HepG2 (cell line): Measurements from ENCODE around the gene AUNIP. TPM values are rescaled to one million over a fixed set of nuclear protein-coding genes. Genes with fewer than 3 reads are reported as not detected.

Source experiments
- KAT2B ChIP-seq: fragments of 150-350 bp; IDR thresholded peaks from 2 replicates; pipeline ENCODE4 v1.6.1; 2014; ENCODE audit warnings: low read depth, low read length, borderline replicate concordance
- KLF6 ChIP-seq: IDR thresholded peaks from 2 replicates; pipeline ENCODE4 v1.8.0; 2016; ENCODE audit warnings: missing biosample characterization, missing genetic modification reagents
- NR0B2 ChIP-seq: sonication (generic); formaldehyde crosslinking; IDR thresholded peaks from 2 replicates; pipeline ENCODE4 v1.4.0; 2020; ENCODE audit warnings: mild to moderate bottlenecking, missing genetic modification reagents
- NR2C2 ChIP-seq: sonication (generic); formaldehyde crosslinking; IDR thresholded peaks from 2 replicates; pipeline ENCODE4 v1.4.0; 2020; ENCODE audit warnings: missing genetic modification reagents, mild to moderate bottlenecking, moderate library complexity, borderline replicate concordance
- PRDM15 ChIP-seq: sonication (generic); formaldehyde crosslinking; IDR thresholded peaks from 2 replicates; pipeline ENCODE4 v1.4.0; 2020; ENCODE audit warnings: missing genetic modification reagents
- SALL1 ChIP-seq: sonication (generic); formaldehyde crosslinking; IDR thresholded peaks from 2 replicates; pipeline ENCODE4 v1.8.0; 2022; ENCODE audit warnings: mild to moderate bottlenecking, missing genetic modification reagents
- ZBTB43 ChIP-seq: sonication (generic); formaldehyde crosslinking; conservative IDR thresholded peaks from 2 replicates; pipeline ENCODE4 v1.4.0; 2020; ENCODE audit warnings: missing genetic modification reagents
- ZFP90 ChIP-seq: sonication (generic); formaldehyde crosslinking; IDR thresholded peaks from 2 replicates; pipeline ENCODE4 v1.8.0; 2022; ENCODE audit warnings: missing genetic modification reagents, mild to moderate bottlenecking, inconsistent platforms, borderline replicate concordance
- ZHX1 ChIP-seq: sonication (generic); formaldehyde crosslinking; IDR thresholded peaks from 2 replicates; pipeline ENCODE4 v1.8.1; 2022; ENCODE audit warnings: low read depth, mild to moderate bottlenecking, missing genetic modification reagents
- ZKSCAN8 ChIP-seq: IDR thresholded peaks from 2 replicates; pipeline ENCODE4 v1.6.1; 2016; ENCODE audit warnings: borderline replicate concordance, missing genetic modification reagents, missing compliant biosample characterization
- ZNF17 ChIP-seq: sonication (generic); formaldehyde crosslinking; IDR thresholded peaks from 2 replicates; pipeline ENCODE4 v1.5.0; 2020; ENCODE audit warnings: mild to moderate bottlenecking, missing genetic modification reagents
- ZNF589 ChIP-seq: sonication (generic); formaldehyde crosslinking; conservative IDR thresholded peaks from 2 replicates; pipeline ENCODE4 v1.8.0; 2022; ENCODE audit warnings: mild to moderate bottlenecking, moderate library complexity, missing genetic modification reagents
- ZNF709 ChIP-seq: sonication (generic); formaldehyde crosslinking; IDR thresholded peaks from 2 replicates; pipeline ENCODE4 v1.5.0; 2020; ENCODE audit warnings: mild to moderate bottlenecking, missing genetic modification reagents
- polyA plus RNA-seq, 8 experiments: library from polyadenylated mRNA; depleted of rRNA in 3 of 8; stranded (reverse) in 7 of 8; unstranded in 1 of 8; fragments of >200 nt; fragmentation: Illumina TruSeq in 4 of 8; extraction: Trizol in 4 of 8; gene quantifications; 2 replicates each; pipeline versions ENCODE4 v1.2.1 to v1.2.3, GENCODE V29; 2011 to 2016; ENCODE audit warnings: low read depth in 4 of 8, missing spikeins in 1 of 8, mixed read lengths in 1 of 8; ENCODE audit not compliant: insufficient read depth in 1 of 8
- total RNA-seq, 5 experiments: library from RNA; depleted of rRNA; stranded (reverse); fragments of >200 nt; fragmentation: Illumina TruSeq; extraction: Trizol; gene quantifications; 2 replicates each; pipeline ENCODE4 v1.2.3, GENCODE V29; 2016; ENCODE audit warnings: low read depth in 1 of 5
- TF ChIP-seq, protein P1 (sequence below): sonication (generic); formaldehyde crosslinking; IDR thresholded peaks from 2 replicates; pipeline ENCODE4 v1.4.0; 2020; ENCODE audit warnings: missing genetic modification reagents, borderline replicate concordance

AUNIP gene
- total and polyA plus RNA-seq, 2 of the 13 experiments (the other 11 are each of a cell fraction or from before 2014, with no cell fraction given) = 3.8 to 12.3 TPM

DNA sequence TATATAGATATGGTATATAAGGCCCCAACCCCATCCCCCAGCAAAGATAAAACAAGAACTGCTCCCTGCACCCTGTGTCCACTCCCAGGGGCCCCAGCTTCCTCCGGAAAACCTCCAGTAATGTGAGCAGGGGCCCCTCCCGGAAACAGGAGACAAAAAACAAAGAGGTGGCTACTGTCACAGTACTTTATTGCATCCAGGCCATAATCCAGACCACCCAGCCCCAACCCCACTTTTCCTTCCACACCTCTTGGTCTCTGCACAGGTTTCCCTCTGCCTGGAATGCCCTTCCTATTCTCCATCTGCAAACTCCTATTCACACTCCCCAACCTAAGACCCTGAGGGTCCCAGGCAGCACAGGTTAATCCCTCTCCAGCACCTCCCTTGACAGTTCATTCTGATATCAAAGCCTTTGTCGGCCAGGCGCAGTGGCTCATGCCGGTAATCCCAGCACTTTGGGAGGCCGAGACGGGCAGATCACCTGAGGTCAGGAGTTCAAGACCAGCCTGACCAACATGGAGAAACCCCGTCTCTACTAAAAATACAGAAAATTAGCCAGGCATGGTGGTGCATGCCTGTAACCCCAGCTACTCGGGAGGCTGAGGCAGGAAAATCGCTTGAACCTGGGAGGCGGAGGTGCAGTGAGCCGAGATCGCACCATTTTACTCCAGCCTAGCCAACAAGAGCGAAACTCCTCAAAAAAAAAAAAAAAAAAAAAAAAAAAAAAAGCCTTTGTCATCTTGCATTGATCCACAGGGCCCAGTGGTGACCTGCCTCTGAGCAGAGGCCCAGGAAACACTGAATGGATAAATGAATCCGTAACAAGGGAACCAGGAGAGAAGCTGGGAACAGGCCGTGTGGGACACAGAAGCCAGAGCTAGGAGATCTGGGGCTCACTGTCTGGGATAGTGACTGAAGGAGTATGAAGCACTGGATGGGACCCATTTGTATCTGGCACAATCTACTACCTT lies 2.3 kb upstream of the AUNIP start (continued):
- TF ChIP-seq, protein P1, sequence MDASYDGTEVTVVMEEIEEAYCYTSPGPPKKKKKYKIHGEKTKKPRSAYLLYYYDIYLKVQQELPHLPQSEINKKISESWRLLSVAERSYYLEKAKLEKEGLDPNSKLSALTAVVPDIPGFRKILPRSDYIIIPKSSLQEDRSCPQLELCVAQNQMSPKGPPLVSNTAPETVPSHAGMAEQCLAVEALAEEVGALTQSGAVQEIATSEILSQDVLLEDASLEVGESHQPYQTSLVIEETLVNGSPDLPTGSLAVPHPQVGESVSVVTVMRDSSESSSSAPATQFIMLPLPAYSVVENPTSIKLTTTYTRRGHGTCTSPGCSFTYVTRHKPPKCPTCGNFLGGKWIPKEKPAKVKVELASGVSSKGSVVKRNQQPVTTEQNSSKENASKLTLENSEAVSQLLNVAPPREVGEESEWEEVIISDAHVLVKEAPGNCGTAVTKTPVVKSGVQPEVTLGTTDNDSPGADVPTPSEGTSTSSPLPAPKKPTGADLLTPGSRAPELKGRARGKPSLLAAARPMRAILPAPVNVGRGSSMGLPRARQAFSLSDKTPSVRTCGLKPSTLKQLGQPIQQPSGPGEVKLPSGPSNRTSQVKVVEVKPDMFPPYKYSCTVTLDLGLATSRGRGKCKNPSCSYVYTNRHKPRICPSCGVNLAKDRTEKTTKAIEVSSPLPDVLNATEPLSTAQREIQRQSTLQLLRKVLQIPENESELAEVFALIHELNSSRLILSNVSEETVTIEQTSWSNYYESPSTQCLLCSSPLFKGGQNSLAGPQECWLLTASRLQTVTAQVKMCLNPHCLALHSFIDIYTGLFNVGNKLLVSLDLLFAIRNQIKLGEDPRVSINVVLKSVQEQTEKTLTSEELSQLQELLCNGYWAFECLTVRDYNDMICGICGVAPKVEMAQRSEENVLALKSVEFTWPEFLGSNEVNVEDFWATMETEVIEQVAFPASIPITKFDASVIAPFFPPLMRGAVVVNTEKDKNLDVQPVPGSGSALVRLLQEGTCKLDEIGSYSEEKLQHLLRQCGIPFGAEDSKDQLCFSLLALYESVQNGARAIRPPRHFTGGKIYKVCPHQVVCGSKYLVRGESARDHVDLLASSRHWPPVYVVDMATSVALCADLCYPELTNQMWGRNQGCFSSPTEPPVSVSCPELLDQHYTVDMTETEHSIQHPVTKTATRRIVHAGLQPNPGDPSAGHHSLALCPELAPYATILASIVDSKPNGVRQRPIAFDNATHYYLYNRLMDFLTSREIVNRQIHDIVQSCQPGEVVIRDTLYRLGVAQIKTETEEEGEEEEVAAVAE (CRISPR knock-in tag) = no peak
- TF ChIP-seq ZFP90 (CRISPR knock-in tag) = no peak
- TF ChIP-seq PRDM15 (CRISPR knock-in tag) = peak; percentile 31; the same call in 1 of the 2 replicates
- no peak for TF ChIP-seq KAT2B
- no peak for TF ChIP-seq ZBTB43 (CRISPR knock-in tag)
- TF ChIP-seq ZHX1 (CRISPR knock-in tag) = no peak
- no peak for TF ChIP-seq ZNF17
- TF ChIP-seq ZKSCAN8 (CRISPR knock-in tag) = peak; percentile 21; the same call in 1 of the 2 replicates
- TF ChIP-seq NR0B2 (CRISPR knock-in tag) = no peak
- no peak for TF ChIP-seq ZNF709 (CRISPR knock-in tag)
- TF ChIP-seq NR2C2 = 0 out of 2 replicates have a peak, but pooled peaks have one; percentile 34
- peak; percentile 68; the same call in 1 of the 2 replicates for TF ChIP-seq KLF6 (CRISPR knock-in tag)
- no peak for TF ChIP-seq ZNF589
- peak; percentile 68 for TF ChIP-seq SALL1 (CRISPR knock-in tag)
